Activated CD4-positive, alpha-beta T cell treated with anti-CD3 and anti-CD28 coated beads, Interleukin-2, Interleukin-6, amounts not matched to agents 100 ng/mL and 50 ng/mL, durations not matched to agents 16 hours and 8 hours (primary cell): Measurements from ENCODE around the gene FARP1.

Source experiments
- DNase-seq: peaks from one replicate; pipeline ENCODE4 v3.0.0-alpha.2; 2020

The FARP1 gene

GRCh38 chr13:98141509-98142379 is 1.1 kb upstream of the FARP1 start:
- no peak for DNase-seq

DNA sequence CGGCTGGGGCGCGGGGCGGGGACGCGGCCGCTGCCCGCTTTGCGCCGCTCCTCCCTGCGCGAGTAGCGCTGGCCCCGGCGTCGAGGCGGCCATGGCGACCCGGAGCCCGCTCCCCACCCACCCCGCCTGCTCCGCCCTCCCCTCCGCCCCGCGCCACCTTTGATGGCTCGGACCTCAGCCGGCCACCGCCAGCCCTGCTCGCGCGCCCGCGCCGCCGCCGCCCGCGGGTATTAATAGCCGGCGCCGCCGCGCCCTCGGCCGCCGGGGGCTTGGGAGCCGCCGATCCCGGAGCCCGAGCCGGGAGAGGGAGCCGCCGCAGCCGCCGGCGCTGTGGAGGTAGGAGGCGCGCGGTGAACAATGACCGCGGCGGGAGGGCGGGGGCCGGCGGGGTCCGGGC is 261 bp downstream of the FARP1 start:
- no peak for DNase-seq

DNA sequence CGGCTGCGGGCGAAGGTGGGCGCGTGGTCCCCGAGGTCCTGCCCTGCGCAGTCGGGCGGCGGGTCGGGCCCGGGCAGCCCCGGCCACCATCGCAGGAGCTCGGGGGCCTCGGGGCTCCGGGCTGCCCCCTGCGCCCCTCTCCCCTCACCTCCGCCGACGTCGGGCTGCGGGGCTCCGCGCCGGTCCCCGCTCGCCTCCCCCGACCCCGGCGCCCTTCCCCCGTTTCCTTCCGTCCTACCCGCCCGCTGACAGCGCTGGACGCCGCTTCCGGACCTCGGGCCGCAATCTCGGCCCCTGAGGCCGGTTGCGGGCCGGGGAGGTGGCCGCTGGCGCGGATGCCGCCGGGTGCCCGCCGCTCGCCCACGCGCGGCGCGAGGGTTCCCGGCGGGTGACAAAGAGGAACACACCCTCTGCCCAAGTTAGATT is 720 bp downstream of the FARP1 start:
- DNase-seq = no peak

DNA sequence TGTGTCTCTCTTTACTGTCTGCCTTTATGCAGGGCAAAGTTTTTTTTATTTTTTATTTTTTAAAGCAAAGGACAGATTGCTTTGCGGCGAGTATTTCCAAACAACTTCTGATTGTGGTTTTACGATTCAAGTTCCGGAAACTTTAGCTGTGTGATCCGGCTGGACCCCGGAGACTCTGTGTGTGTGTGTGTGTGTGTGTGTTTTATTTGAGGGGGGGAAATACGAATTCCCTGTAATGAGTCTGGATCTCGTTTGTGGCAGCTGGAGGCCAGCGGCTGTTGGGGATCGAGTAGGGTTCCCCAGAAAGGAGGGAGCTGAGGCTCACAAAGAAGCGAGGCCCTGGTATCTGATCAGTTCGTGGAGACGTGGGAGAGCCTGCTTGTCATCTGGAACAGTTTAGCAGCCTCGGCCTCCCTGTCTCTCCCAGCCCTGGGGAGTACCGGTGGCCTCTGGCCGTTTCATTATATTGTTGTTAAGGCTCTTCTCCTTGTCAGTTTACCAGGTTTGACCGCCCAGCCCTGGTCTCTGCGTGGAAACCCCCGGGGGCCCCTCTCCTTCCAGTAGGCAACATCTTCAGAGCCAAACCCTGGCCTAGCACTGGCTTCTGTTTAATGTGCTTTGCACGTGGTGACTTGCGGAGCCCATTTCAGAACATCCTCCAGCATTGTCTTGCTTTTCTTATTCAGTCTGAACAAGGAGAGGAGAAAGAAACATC is 1.3 kb downstream of the FARP1 start:
- DNase-seq = no peak

DNA sequence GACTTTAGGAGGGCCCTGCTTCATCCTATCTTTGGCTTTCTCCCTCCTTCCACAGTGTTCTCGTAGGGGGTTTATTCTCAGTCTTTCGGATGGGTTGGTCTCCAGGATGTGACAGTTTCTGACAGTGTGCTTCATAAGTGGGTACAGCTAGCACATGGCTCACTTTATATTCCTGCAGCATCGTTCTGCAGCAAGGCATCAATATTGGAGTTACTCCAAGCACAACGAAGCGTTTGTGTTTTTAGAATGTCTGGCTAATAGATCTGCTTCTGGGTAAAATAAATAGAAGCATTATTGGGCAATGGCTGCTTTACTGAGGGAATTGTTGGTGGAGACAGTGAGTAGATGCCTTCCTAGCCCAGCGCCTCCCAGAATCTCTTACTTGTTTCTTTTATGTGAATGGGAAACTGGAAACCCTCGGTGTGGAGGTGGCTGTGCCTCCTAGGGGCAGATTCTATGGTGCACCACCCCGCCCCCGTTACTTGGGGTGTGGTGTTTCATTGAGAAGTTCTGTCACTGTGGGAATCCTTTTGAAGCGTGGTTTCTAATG is 2.0 kb downstream of the FARP1 start:
- no peak for DNase-seq

DNA sequence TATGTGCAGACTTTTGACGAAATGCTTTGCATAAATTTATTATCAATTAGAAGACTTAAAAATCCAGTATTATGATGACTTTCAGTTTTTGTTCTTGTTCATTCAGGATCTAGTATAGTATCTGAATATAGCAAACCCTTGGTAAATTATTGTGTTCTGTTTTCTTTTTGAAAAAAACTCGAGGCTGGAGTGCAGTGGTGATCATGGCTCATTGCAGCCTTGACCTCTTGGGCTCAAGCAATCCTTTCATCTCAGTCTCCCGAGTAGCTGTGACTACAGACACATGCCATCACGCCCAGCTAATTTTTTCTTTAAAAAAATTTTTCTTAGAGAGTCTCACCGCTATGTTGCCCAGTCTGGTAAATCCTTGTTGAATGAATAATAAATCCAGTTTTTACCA is 4.6 kb downstream of the FARP1 start:
- no peak for DNase-seq

DNA sequence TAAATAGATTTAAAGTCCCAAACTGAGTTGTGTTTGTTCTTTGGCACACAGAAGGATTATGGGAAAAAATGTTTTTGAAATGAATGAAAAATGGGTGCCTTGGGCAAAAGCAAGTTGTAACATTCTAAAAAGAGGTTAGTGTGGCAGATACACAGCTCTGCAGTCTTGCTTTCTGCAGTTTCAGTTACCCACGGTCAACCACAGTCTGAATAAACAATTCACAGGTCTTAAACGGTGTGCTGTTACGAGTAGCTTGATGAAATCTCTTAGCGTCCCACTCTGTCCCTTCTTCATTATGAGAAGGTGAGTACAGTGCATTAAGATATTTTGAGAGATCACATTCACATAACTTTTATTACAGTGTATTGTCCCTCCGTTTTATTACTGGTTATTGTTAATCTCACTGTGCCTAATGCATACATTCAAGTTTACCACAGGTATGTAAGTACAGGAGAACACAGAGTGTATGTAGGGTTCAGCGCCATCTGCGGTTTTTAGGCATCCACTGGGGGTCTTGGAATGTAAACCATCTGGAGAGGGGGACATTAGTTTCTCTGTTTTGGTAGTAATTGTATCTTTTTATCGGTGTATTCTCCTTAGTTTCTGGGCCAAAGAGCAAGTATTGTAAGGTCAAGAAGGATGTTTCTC is 8.1 kb downstream of the FARP1 start:
- no peak for DNase-seq

DNA sequence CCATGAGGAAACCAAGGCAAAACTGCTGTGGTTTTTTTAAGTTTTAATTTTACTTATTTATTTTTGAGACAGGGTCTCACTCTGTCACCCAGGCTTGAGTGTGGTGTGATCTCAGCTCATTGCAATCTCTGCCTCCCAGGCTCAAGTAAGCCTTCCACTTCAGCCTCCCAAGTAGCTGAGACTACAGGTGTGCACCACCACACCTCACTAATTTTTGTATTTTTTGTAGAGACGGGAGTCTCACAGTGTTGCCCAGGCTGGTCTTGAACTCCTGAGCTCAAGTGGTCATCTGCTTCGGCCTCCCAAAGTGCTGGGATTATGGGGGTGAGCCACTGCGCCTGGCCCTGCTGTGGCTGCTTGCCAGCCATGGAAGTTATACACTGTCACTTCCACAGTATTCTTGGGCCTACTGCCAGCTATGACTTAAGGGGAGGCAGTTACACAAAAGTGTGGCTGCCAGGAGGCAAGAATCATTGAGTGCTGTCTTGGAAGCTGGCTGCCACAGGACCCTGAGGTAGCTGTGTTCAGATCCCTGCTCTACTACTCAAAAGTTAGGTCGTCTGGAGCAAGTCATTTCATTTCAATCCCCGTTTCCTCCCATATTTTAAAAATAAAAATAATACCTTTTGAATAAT is 12.7 kb downstream of the FARP1 start:
- no peak for DNase-seq

DNA sequence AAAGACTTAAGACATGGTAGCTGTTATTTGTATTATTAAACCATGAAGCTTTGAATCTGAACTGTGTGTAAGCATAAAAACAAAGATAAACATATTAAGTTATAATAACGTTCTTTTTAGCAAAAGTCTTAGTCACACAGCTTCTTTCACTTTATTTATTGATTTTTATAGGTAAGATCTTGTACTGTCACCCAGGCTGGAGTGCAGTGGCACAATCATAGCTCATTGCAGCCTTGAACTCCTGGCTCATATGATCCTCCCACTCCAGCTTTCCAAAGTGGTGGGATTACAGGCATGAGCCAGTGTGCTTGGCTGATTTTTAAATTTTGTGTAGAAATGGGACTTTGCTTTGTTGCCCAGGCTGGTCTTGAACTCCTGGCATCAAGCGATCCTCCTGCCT is 13.4 kb downstream of the FARP1 start:
- DNase-seq = no peak

- no peak for DNase-seq
Observed at GRCh38 chr13:98157188-98157587, 14.3 kb downstream of the FARP1 start.

DNA sequence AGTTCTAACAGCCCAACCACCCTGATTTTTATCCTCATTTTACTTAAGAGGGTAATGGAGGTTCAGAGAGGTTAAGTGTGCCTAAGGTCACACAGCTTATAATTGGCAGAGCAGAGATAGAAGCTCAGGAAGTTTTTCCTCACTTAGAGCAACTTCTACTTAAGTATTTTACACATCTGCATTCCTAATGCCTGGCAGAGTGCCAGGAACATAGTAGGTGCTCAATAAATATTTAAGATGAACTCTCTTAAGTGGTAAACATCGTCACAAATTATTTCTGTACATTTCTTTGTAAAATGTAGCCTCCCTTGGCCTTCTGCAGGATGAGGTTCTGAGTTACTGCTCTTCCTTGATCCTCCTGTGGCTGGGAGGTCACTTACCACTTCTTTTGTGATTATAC is 14.7 kb downstream of the FARP1 start:
- no peak for DNase-seq

GRCh38 chr13:98158172-98158899 is 15.4 kb downstream of the FARP1 start:
- no peak for DNase-seq

- no peak for DNase-seq
Observed at GRCh38 chr13:98162935-98163334, 20.0 kb downstream of the FARP1 start.

DNA sequence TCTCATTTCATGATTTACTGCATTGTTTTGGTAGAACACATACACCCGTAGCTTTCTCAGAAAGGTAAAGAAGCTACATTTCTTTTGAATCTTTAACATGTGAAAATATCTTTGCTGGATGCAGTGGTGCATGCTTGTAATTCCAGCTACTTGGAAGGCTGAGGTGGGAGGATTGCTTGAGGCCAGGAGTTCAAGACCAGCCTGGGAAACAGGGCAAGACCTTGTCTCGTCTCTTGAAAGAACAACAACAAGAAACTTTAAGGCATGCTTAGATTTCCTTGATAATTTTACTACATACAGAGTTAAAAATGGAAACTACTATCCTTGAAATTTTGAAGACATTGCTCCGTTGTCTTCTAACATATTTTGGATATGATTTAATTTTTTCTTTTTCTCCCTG is 26.4 kb downstream of the FARP1 start:
- no peak for DNase-seq

DNA sequence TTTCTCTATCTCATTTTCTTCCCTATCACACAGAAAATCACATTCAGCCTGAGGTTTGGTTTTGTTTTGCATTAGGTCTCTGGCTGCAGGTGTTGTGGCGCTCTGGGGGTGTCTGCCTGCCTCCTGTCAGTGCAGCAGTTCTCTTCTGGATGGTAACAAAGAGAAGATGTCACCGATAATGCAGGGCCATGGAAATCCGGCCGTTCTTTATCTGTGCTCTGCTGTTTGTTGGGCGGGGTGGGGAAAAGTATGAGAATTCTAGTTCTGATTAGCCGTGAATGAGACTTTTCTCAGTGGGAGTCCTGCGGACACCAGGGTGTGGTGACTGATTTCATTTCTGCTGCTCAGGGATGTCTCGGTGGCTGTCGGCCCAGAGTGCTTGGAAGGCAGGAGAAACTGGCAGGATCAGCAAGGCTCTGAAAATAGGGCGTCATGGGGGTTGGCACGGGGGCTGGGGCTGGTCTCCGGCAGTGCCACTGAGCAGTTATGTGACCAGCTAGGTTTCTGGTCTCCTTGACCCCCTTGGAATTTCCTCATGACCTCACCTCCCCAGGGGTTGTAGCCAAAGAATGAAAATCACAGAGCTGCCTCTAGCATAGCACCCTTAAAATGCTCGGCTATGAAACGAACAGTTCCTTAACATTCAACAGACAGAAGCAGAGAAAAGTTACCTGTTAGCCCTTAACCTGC is 29.2 kb downstream of the FARP1 start:
- no peak for DNase-seq

GRCh38 chr13:98172590-98173422 is 29.9 kb downstream of the FARP1 start:
- DNase-seq = no peak

DNA sequence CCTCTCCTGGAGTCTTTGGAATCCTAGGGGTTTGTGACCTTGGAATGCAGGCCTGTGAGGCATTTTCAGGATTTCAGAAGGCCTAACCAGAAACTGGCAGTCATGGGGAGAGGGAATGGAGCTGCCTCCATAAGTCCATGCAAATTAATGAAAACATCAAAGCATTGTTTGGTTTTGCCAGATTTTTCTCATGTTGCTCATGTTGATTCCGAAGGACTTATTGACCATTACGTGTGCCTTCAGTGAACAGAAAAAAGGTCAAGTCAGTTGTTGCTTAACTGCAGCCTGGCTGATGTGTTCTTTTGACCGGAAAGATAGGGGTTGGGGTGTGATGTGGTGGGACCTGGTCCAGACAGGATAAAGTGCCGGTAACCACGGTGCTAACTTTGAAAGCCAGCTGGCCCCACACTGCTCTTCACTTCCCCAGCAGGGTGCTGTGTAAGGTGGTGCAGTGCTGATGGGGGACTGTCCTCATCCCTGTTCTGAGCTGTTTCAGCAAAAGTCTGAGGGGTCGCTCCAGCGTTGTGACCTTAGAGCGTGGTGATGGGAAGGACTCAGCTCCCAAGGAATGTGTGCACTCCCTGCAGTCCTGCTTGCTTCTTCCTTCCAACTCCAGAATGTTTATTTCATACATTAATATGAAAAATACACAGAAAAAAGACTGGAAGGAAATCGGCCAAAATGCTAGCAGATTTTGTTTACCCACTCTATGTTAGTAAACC is 30.7 kb downstream of the FARP1 start:
- no peak for DNase-seq

DNA sequence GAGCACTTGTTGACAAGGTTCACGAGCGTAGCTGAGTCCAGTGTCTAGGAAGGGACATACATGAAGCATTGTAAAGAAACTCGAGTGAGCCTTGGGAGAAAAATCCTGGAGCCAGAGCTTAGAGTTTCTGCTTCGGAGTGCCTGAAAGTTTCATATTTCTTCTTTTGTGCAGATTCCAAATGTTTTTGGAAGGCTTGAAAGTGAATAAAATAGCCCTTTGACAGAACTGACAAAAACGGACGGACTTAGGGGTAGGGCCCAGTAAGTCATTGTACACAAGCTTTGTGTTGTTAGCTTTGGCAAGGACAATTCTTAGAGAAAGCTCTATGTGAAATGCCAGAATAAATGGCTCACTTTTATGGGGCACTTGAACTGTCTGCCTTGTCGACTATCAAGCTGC is 31.4 kb downstream of the FARP1 start:
- no peak for DNase-seq

- no peak for DNase-seq
Observed at GRCh38 chr13:98175043-98175442, 32.1 kb downstream of the FARP1 start.

GRCh38 chr13:98175823-98176222 is 32.9 kb downstream of the FARP1 start:
- DNase-seq = no peak
